Measurements from ENCODE around the gene SNAPC4. TPM values are rescaled to one million over a fixed set of nuclear protein-coding genes. Genes with fewer than 3 reads are reported as not detected.

SNAPC4 gene
- total RNA-seq, 6 experiments from 2014 or later = 3.8 to 6.5 (median 5.4) TPM

DNA sequence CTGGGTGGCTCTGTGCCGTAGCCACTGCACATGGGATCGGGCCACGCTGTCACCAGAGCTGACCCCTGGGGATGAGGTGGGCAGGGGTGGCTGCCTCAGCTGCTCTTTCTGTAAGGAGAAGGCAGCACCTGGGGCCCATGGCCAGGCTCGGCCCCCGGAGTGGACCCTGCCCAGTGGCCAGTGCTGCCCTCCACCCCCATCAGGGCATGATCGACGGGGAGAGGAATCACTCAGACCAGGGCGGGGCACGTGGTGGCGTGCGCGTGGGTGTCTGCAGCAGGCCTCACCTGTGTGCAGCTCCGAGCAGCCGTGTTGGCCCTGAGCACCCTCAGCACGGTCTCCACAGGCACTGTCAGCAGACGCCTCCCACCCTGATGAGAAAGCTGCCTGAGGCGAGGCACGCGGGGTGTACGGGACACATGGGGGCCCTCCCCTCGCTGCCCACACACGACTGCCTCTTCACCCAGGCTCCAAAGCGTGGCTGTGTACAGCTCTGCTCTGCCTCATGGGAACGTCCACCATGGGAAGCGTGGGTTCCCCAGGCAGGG, 17.9 kb downstream of the SNAPC4 start:
- no peaks in the 10 kb centered on the region for H3K9me3 ChIP-seq
- ATAC-seq (no peak), DNase-seq (no peak)
- TF ChIP-seq, protein P1, sequence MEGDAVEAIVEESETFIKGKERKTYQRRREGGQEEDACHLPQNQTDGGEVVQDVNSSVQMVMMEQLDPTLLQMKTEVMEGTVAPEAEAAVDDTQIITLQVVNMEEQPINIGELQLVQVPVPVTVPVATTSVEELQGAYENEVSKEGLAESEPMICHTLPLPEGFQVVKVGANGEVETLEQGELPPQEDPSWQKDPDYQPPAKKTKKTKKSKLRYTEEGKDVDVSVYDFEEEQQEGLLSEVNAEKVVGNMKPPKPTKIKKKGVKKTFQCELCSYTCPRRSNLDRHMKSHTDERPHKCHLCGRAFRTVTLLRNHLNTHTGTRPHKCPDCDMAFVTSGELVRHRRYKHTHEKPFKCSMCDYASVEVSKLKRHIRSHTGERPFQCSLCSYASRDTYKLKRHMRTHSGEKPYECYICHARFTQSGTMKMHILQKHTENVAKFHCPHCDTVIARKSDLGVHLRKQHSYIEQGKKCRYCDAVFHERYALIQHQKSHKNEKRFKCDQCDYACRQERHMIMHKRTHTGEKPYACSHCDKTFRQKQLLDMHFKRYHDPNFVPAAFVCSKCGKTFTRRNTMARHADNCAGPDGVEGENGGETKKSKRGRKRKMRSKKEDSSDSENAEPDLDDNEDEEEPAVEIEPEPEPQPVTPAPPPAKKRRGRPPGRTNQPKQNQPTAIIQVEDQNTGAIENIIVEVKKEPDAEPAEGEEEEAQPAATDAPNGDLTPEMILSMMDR (IDR thresholded peaks at IDR 0.05) = no peak
- no peak for TF ChIP-seq POLR2A (IDR thresholded peaks at IDR 0.05)
- no peak overlapping the region for H3K4me3 ChIP-seq
- H3K27me3 ChIP-seq = no peaks in the 10 kb centered on the region
- H3K27ac ChIP-seq = no peak overlapping the region
- no CpG with 5 or more reads among the region's 25 CpGs for WGBS (ENCODE audit: insufficient coverage, low coverage, low lambda C conversion rate, missing lambda C conversion rate)
- peaks cover 0 to 14% (median 0%) of the 10 kb centered on the region in 4 donors for H3K4me1 ChIP-seq
- peaks cover 0 to 41% (median 13%) of the 10 kb centered on the region in 4 donors for H3K36me3 ChIP-seq
- intact Hi-C loops (cut with DNase I) = no loop called here

DNA sequence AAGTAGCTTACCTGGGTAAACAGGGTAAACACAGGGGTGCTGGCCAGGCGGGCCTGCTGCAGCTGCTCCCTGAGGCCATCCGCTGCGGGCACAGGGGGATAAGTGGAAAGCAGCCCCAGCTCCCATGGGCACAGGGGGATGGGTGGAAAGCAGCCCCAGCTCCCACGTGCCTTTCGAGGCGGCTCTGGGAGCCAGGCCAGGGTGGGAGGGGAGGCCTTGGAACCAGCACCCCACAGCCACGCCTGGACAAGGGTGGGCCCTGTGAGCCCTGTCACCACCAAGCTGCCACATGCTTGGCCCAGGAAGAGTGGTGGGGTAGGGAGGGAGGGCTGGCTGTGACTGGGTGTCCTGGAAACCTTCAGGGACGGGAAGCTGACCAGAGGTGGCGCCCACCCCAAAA, 18.7 kb downstream of the SNAPC4 start:
- H3K9me3 ChIP-seq = no peaks in the 10 kb centered on the region
- peaks cover 0 to 14% (median 0%) of the 10 kb centered on the region in 4 donors for H3K4me1 ChIP-seq
- H3K36me3 ChIP-seq = peaks cover 0 to 39% (median 9%) of the 10 kb centered on the region in 4 donors
- DNase-seq (no peak), ATAC-seq (no peak)
- no CpG with 5 or more reads among the region's 9 CpGs for WGBS (ENCODE audit: insufficient coverage, low coverage, low lambda C conversion rate, missing lambda C conversion rate)
- no peaks in the 10 kb centered on the region for H3K27me3 ChIP-seq
- no peak overlapping the region for H3K27ac ChIP-seq
- intact Hi-C loops (cut with DNase I) = no loop called here
- TF ChIP-seq, protein P1 (IDR thresholded peaks at IDR 0.05) = no peak
- no peak for TF ChIP-seq POLR2A (IDR thresholded peaks at IDR 0.05)
- H3K4me3 ChIP-seq = no peak overlapping the region

DNA sequence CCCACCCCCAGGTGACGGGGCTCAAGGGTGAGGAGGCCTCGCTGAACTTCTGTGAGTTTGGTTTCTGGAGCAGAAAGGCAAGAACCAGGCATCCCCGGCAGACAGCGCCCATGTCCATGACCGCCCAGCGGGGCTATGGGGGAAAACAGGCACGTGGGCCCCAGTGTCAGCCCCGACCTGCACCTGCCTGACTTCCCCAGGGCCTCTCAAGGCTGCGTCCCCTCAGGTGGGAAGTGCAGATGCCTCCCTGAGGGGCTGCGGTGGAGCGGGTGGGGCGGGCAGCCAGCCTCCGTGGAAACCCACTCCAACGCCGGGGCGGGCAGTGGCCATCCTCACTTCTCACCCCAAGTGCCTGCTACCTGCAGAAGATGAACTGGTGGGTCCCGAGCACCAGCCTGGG, 19.6 kb downstream of the SNAPC4 start:
- H3K4me3 ChIP-seq = no peak overlapping the region
- H3K36me3 ChIP-seq = peaks cover 0 to 39% (median 9%) of the 10 kb centered on the region in 4 donors

DNA sequence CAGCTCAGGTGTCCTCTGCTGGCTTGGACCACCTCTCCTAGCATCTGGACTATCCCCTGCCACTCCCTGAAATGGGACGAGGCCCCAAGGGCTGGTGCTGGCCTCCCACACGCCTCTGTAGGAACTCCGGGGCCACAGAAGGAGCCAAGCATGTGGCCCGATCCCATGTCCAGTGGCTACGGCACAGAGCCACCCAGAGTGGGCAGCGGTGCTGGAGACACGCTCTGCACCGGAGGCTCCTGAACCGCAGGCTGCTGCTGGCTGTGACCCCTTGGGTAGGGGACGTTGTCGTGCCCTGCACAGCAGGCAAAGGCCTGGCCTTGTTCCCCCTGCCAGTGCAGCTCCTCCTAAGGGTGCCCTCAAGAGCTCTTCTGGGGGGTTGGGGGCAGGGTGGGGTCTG, 20.1 kb downstream of the SNAPC4 start:
- peaks cover 0 to 39% (median 9%) of the 10 kb centered on the region in 4 donors for H3K36me3 ChIP-seq
- intact Hi-C loops (cut with DNase I) = no loop called here
- no CpG with 5 or more reads among the region's 11 CpGs for WGBS (ENCODE audit: insufficient coverage, low coverage, low lambda C conversion rate, missing lambda C conversion rate)

More for the DNA sequence above, 19.6 kb downstream of the SNAPC4 start:
- Histone ChIP-seq H3K27ac (no peak overlapping the region), H3K27me3 (no peaks in the 10 kb centered on the region), H3K9me3 (no peaks in the 10 kb centered on the region), H3K4me1 (peaks cover 0 to 14% (median 0%) of the 10 kb centered on the region in 4 donors)
- no peak for TF ChIP-seq POLR2A (IDR thresholded peaks at IDR 0.05)
- TF ChIP-seq, protein P1 (IDR thresholded peaks at IDR 0.05) = no peak
- DNase-seq (no peak), ATAC-seq (no peak)
- intact Hi-C loops (cut with DNase I) = no loop called here
- 88% methylated on average over 9 of the region's 17 CpGs for WGBS (ENCODE audit: insufficient coverage, low coverage, low lambda C conversion rate, missing lambda C conversion rate)

More for the DNA sequence above, 20.1 kb downstream of the SNAPC4 start:
- ATAC-seq = no peak
- Histone ChIP-seq H3K9me3 (no peaks in the 10 kb centered on the region), H3K27ac (no peak overlapping the region), H3K4me1 (peaks cover 0 to 14% (median 0%) of the 10 kb centered on the region in 4 donors), H3K4me3 (no peak overlapping the region), H3K27me3 (no peaks in the 10 kb centered on the region)
- DNase-seq = no peak
- no peak for TF ChIP-seq POLR2A (IDR thresholded peaks at IDR 0.05)
- TF ChIP-seq, protein P1 (IDR thresholded peaks at IDR 0.05) = no peak
